Posterior cingulate gyrus (tissue), 11 donors: ENCODE measurements around the gene CPS1.
A peak's percentile ranks its signal among the peaks of the same experiment; 100 is the strongest.

ENCODE experiments used
- DNase-seq, 10 donors: peaks; one replicate each; pipeline versions ENCODE4 v3.0.0 to v3.0.0-alpha.2; 2020 to 2021; ENCODE audit warnings: mixed read lengths in 3 of 10
- intact Hi-C: fragments of 100-400 bp; cut with DNase I; formaldehyde crosslinking; loops from one replicate; pipeline ENCODE4 v1.15.1; 2023

CPS1 gene

GRCh38 chr2:210544831-210545230 lies 11.6 kb upstream of the CPS1 start:
- intact Hi-C loops: no loop called here
- no peak for DNase-seq

DNA sequence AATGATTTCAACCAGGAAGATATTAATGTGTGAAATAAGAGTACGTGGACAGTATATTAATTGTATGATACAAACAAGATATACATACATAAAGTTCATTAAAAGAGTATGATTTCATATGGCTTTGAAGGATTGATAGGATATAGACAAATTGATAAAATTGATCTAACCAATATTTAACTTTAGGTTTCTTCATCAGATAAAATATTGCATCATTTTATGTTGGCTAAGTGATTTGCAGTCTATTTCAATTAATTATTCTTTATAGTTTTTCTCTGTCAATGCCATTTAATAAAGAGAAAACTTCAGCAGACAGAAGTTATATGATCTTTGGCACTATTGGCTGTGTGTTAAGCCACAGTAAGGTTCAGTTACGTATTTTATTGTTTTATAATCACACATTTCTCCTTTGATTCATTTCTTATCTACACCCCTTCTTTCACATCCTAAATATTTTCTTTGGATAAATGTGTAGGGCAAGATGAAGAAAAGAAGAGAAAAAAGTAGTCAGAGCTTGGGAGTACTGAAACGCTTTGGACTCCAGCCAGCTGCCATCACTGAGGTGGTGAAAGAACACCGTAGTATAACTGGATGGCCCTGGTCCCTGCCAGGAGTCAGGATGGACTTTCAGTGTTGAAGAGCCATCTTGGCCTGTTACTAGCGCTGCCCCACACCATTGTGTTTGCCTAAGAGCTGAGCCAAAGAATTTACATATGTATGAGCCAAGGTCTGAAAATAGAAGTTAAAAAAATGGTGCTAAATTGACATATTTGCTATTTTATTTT lies 9.8 kb upstream of the CPS1 start:
- intact Hi-C loops: no loop called here
- DNase-seq: peak in 5 of 10 donors; percentile 13 to 75 (median 50)

DNA sequence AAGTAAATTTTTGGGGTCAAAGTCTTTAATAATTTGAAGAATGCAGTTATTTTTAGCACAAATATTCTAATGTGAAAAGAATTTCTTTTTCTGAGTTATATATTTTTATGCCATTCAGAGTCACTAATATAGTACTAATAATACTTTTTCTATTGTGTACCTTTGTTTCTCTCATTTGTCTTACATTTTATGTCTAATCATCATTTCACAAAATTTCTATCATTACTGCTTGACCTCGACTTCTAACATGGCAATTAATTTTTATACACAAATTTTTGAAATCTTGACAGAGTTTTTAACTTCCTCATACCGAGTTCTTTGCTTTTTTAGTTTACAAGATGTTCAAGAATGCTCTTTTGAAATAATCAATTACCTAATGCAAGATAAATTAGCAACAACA lies 8.4 kb upstream of the CPS1 start:
- DNase-seq: no peak

GRCh38 chr2:210548878-210549384 lies 7.5 kb upstream of the CPS1 start:
- intact Hi-C loops: no loop called here
- DNase-seq: no peak

More for the DNA sequence above, 8.4 kb upstream of the CPS1 start:
- intact Hi-C loops: no loop called here

GRCh38 chr2:210551001-210551400 lies 5.4 kb upstream of the CPS1 start:
- intact Hi-C loops: no loop called here
- no peak for DNase-seq

DNA sequence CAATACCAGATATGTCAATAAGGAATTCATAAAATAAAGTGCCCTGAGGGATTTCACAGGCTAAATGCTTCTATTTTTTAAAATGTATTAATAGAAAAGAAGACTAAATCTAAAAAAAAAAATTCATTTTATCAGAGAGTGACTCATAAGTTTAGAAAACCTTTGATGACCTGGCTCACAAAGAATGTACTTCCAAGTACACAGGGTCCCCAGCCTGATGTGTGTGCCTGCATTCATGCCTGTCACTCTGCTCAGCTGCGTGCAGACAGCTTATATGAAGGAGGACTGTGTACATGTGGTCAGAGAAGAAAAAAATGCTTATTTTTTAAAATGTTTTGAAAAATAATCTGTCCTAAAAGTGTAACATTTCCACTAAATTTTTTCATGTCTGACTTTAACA lies 3.0 kb upstream of the CPS1 start:
- intact Hi-C loops: no loop called here
- DNase-seq: peak in 2 of 10 donors; percentile 34 to 61

GRCh38 chr2:210555555-210555954 lies 844 bp upstream of the CPS1 start:
- no peak for DNase-seq
- intact Hi-C loops: no loop called here

- no peak for DNase-seq
- intact Hi-C loops: no loop called here
These were observed 1.3 kb downstream of the CPS1 start for GRCh38 chr2:210557721-210558120.

GRCh38 chr2:210558708-210559107 lies 2.3 kb downstream of the CPS1 start:
- intact Hi-C loops: no loop called here
- DNase-seq: no peak

- no peak for DNase-seq
- intact Hi-C loops: no loop called here
These were observed 2.8 kb downstream of the CPS1 start for GRCh38 chr2:210559182-210559581.

- no peak for DNase-seq
- intact Hi-C loops: no loop called here
These were observed 5.1 kb downstream of the CPS1 start for GRCh38 chr2:210561475-210561874.

DNA sequence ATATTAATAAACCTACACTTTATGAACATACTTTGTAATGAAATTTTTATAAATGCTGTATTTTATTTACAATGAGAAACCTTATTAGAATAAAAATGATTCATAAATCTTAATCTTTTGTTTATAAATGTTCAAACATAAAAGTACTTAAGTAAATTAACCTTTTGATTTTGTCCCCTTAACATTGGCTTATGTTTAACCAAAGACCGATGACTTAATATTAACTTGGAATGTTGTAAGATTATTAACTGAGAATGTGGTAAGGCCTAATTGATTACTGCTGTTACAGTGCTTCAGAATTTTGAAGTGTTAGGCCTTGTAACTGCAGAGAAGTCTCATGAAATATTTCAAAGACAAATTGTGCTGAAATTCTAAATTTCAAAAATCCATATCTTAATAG lies 5.7 kb downstream of the CPS1 start:
- intact Hi-C loops: no loop called here

DNA sequence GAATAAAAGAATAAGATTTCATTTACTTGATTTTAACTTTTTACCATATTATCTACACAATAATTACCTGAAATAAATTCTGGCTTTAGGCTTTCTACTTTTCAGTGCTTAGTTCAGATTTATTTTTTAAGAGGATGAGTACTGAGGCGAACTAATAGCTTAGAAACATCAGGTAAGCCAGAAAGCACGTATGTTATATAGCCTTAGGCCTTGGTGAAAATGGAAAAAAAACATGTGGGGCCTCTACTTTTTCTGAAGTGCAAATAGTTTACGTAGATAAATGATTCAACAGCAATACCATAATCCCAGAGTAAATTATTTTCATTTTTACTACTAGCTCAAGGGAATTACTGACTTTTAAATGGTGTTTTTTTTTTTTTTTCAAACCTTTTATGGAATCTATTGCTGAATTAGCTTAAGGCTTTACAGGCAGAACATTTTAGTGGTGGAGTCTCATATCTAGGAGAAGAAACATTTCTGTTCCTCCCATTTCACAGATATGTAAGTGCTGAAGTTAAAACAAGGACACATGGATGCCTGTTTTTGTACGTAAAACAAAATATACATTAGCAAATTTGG lies 6.2 kb downstream of the CPS1 start:
- no peak for DNase-seq
- intact Hi-C loops: no loop called here

More for the DNA sequence above, 5.7 kb downstream of the CPS1 start:
- DNase-seq: peak in 1 of 10 donors; percentile 16

DNA sequence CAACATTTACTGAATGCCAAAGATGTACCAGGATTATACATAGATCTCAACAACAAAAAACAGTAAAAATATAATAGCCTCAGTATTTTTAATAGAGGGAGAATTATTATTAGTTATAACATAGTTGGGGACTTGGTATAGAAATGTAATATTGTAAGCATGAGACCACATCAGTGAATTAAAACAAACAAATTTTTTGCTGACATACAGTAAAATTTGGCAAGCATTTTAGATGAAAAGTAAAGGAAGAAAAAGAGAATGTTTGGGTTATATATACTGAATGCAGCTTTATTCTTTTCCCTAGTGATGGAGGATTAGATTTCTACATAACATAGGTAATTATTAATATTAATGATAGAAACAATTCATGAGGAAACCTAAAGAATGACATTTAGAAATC lies 10.9 kb downstream of the CPS1 start:
- no peak for DNase-seq
- intact Hi-C loops: no loop called here

DNA sequence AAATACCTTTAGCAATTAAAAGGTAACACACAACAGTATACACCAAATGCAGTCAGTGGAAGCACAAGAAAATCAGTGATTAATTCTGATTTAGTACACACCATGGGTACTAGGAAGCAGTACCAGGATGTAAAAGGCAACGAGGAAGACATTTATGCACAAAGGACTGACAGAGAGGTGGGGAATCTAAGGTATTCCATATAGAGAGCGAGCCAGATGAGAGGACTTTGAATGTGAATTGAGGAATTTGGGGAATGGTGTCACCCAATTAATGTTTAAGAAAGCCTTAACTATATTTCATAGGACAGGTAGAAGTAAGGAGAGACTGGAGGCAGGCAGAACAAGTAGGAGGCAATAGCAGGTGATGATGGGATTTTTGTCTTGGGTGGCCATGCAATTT lies 11.7 kb downstream of the CPS1 start:
- intact Hi-C loops: no loop called here
- no peak for DNase-seq

DNA sequence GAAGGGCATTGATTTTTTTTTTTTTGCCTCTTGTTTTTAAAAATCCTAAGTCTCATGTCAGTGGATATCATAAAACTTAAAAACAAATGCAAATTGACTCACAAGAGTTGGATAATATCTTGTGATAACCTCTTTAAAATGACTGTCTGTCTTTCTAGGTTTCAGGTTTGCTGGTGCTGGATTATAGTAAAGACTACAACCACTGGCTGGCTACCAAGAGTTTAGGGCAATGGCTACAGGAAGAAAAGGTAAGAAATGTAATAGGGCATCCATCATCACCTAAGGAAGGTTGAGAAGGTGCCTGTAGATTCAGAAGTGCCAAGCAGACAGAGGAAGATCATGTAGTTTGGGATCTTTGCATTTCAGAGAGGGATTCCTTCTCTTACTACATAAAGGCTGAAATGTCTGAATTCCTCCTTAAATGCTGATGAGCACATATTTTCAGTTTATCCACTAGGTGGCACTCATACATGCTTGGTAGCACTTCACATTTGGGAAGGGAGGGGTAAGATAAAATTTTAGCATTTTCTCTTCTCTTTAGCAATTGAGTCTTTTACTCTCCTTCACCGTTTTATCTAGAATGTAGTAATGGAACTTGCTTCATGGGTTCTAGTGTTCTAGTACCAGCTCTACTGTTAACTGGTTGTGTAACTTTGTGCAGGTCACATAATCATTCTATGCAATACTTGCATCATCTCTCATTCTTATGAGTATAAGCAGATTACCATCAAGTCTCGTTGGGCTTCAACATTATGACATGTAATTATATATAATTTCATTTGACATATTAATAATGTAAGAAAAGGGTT lies 21.1 kb downstream of the CPS1 start:
- DNase-seq: no peak

GRCh38 chr2:210584834-210585233 lies 28.4 kb downstream of the CPS1 start:
- no peak for DNase-seq
- intact Hi-C loops: no loop called here

More for the DNA sequence above, 21.1 kb downstream of the CPS1 start:
- intact Hi-C loops: no loop called here

DNA sequence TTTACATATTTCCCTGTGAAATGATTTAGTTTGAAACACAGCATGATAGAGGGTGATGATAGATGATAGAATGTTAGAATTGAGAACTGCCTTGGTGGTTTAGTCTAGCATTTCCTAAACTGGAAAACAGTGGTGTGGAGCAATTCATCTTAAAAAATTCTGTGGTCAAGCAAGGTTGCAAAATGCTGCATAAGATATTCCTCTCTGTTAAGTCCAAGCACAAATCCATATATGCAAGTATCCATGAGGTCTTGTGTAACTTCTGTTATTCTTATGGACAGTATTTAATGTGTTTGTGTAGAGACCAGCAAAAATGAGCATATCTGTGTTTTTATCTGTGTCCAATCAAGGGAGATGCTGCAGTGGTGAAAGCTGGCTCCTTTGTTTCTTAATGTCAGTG lies 30.0 kb downstream of the CPS1 start:
- no peak for DNase-seq
- intact Hi-C loops: no loop called here

DNA sequence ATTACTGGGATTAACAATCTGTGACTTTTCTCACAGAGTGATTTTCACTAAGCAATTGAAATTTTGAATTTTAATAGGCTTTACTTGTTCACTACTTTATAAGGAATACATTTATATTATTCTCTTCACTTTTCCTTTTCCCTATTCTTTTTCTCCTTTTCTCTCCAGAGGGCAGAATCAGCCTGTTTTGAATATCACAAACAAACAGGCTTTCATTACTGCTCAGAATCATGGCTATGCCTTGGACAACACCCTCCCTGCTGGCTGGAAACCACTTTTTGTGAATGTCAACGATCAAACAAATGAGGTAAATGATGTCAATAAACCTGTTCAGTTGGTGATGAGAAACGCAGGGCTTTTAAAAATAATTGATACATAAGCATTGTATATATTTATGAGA lies 35.3 kb downstream of the CPS1 start:
- DNase-seq: peak in 1 of 10 donors; percentile 16

DNA sequence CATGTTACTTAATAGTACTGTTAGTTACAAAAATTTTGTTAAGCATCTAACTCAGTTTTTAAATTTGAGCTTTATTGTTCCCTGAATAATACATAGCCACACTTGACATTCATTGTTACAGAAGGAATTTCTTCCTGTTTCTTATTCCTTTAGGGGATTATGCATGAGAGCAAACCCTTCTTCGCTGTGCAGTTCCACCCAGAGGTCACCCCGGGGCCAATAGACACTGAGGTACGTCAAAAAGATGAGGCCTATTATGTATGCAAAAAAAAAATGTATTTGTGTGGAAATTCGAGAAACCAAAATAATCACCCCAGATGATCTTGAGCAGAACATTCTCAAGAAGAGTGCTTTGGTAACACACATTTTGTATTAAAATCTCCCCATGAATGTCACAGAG lies 36.3 kb downstream of the CPS1 start:
- intact Hi-C loops: no loop called here
- no peak for DNase-seq

More for the DNA sequence above, 35.3 kb downstream of the CPS1 start:
- intact Hi-C loops: no loop called here

DNA sequence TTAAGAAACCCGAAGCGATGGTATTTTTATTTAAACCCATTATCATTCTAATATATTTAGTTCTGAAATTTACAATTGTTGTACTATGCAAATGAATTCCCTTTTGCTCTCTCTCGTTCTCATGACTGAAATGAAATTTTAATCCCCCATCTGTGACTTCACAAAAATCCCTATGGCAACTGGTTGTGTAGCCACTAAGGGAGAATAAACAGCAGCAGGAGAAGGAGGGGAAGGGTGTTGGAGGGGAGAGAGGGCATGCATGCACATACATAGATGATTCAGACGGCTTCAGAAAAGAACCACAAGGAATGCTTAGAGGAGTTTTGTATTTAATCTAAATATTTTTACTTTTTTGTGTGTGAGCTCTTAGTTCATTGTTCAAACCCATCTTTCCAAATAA lies 36.8 kb downstream of the CPS1 start:
- no peak for DNase-seq
- intact Hi-C loops: no loop called here
